Tibial nerve (tissue), 4 donors: ENCODE measurements around the gene SLAIN1.

ENCODE experiments used
- CTCF ChIP-seq, 5 experiments: fragments of 200-600 bp in 3 of 5; fragments of 450-650 bp in 2 of 5; sonication (generic) in 3 of 5; IDR thresholded peaks; one replicate each; pipeline ENCODE4 v1.5.1; 2016 to 2019; ENCODE audit warnings: antibody characterized with exemption in 5 of 5, mild to moderate bottlenecking in 3 of 5, moderate library complexity in 2 of 5
- EP300 ChIP-seq, 2 donors: sonication (generic); formaldehyde crosslinking; IDR thresholded peaks; one replicate each; pipeline ENCODE4 v1.6.1; 2017; ENCODE audit warnings: antibody characterized with exemption in 2 of 2, mild to moderate bottlenecking in 1 of 2

- TF ChIP-seq CTCF (IDR thresholded peaks at IDR 0.05) (no peak), EP300 (IDR thresholded peaks at IDR 0.05) (no peak)
These were observed 16.8 kb downstream of the SLAIN1 start for GRCh38 chr13:77714119-77714755.
